ENCODE results near the gene ERO1B. TPM values are rescaled to one million over a fixed set of nuclear protein-coding genes. Genes with fewer than 3 reads are reported as not detected.

The ERO1B gene
- total RNA-seq, 3 donors from 2014 or later (not counting 1 experiment from before 2014, with no cell fraction given) = 14.7 to 17.8 (median 16.5) TPM

- Histone ChIP-seq H3K27ac (ENCODE audit: low read length) (no peak overlapping the region), H3K4me3 (ENCODE audit: low read length) (no peak overlapping the region), H3K27me3 (ENCODE audit: control insufficient read depth, insufficient read depth, low read length) (no peaks in the 10 kb centered on the region), H3K9me3 (ENCODE audit: control insufficient read depth, insufficient read depth, low read length) (no peaks in the 10 kb centered on the region), H3K36me3 (ENCODE audit: control insufficient read depth, insufficient read depth, low read length) (no peaks in the 10 kb centered on the region), H3K4me1 (ENCODE audit: control insufficient read depth, insufficient read depth, low read length) (no peaks in the 10 kb centered on the region)
- Mint-ChIP-seq H3K36me3 (no peaks in the 10 kb centered on the region), H3K4me1 (no peaks in the 10 kb centered on the region), H3K9me3 (no peaks in the 10 kb centered on the region), H3K27ac (no peak overlapping the region), H3K27me3 (ENCODE audit: low read depth in 2 of 2) (no peaks in the 10 kb centered on the region), H3K4me3 (no peak overlapping the region)
- intact Hi-C loops (cut with micrococcal nuclease) = no loop called here
- ATAC-seq (no peak), DNase-seq (no peak)
- TF ChIP-seq CTCF (IDR thresholded peaks at IDR 0.05) = no peak
Measured at GRCh38 chr1:236172041-236172579, 109.6 kb downstream of the ERO1B start.

GRCh38 chr1:236168716-236169429 is 112.9 kb downstream of the ERO1B start:
- peaks cover 17 to 18% of the 10 kb centered on the region in 2 donors for H3K4me1 Mint-ChIP-seq
- Histone ChIP-seq H3K27ac (ENCODE audit: low read length) (no peak overlapping the region), H3K9me3 (ENCODE audit: control insufficient read depth, insufficient read depth, low read length) (peaks cover 2% of the 10 kb centered on the region), H3K27me3 (ENCODE audit: control insufficient read depth, insufficient read depth, low read length) (no peaks in the 10 kb centered on the region), H3K36me3 (ENCODE audit: control insufficient read depth, insufficient read depth, low read length) (no peaks in the 10 kb centered on the region), H3K4me1 (ENCODE audit: control insufficient read depth, insufficient read depth, low read length) (peaks cover 7% of the 10 kb centered on the region), H3K4me3 (ENCODE audit: low read length) (no peak overlapping the region)
- no peak overlapping the region for H3K4me3 Mint-ChIP-seq
- no peak overlapping the region for H3K27ac Mint-ChIP-seq
- WGBS (ENCODE audit: insufficient coverage) = 87% methylated on average over 10 of the region's 10 CpGs
- no peak for DNase-seq
- no peak for TF ChIP-seq CTCF (IDR thresholded peaks at IDR 0.05)
- intact Hi-C loops (cut with micrococcal nuclease) = no loop called here
- no peaks in the 10 kb centered on the region for H3K36me3 Mint-ChIP-seq
- no peak for ATAC-seq
- peaks cover 3% of the 10 kb centered on the region in 2 donors for H3K9me3 Mint-ChIP-seq
- no peaks in the 10 kb centered on the region for H3K27me3 Mint-ChIP-seq (ENCODE audit: low read depth in 2 of 2)

GRCh38 chr1:236167578-236167977 is 114.2 kb downstream of the ERO1B start:
- TF ChIP-seq CTCF (IDR thresholded peaks at IDR 0.05) = no peak
- H3K27me3 Mint-ChIP-seq (ENCODE audit: low read depth in 2 of 2) = no peaks in the 10 kb centered on the region
- intact Hi-C loops (cut with micrococcal nuclease) = no loop called here

More at GRCh38 chr1:236167578-236167977, 114.2 kb downstream of the ERO1B start:
- H3K9me3 Mint-ChIP-seq = peaks cover 7 to 8% of the 10 kb centered on the region in 2 donors
- no peak for DNase-seq
- no peak overlapping the region for H3K27ac Mint-ChIP-seq
- peaks cover 8% of the 10 kb centered on the region for H3K9me3 ChIP-seq (ENCODE audit: control insufficient read depth, insufficient read depth, low read length)
- H3K36me3 ChIP-seq (ENCODE audit: control insufficient read depth, insufficient read depth, low read length) = no peaks in the 10 kb centered on the region
- peaks cover 25 to 26% of the 10 kb centered on the region in 2 donors for H3K4me1 Mint-ChIP-seq
- peaks cover 9% of the 10 kb centered on the region for H3K4me1 ChIP-seq (ENCODE audit: control insufficient read depth, insufficient read depth, low read length)
- no peaks in the 10 kb centered on the region for H3K36me3 Mint-ChIP-seq
- H3K4me3 Mint-ChIP-seq = no peak overlapping the region
- H3K27ac ChIP-seq (ENCODE audit: low read length) = no peak overlapping the region
- 89% methylated on average over 4 of the region's 4 CpGs for WGBS (ENCODE audit: insufficient coverage)
- no peaks in the 10 kb centered on the region for H3K27me3 ChIP-seq (ENCODE audit: control insufficient read depth, insufficient read depth, low read length)
- no peak overlapping the region for H3K4me3 ChIP-seq (ENCODE audit: low read length)
- no peak for ATAC-seq
